ENCODE data around the gene CIITA. TPM values are rescaled to one million over a fixed set of nuclear protein-coding genes. Genes with fewer than 3 reads are reported as not detected.

CIITA gene
- polyA plus RNA-seq, 1 donor (not counting 4 experiments of a cell fraction or from before 2014, with no cell fraction given) = 0.05 TPM

DNA sequence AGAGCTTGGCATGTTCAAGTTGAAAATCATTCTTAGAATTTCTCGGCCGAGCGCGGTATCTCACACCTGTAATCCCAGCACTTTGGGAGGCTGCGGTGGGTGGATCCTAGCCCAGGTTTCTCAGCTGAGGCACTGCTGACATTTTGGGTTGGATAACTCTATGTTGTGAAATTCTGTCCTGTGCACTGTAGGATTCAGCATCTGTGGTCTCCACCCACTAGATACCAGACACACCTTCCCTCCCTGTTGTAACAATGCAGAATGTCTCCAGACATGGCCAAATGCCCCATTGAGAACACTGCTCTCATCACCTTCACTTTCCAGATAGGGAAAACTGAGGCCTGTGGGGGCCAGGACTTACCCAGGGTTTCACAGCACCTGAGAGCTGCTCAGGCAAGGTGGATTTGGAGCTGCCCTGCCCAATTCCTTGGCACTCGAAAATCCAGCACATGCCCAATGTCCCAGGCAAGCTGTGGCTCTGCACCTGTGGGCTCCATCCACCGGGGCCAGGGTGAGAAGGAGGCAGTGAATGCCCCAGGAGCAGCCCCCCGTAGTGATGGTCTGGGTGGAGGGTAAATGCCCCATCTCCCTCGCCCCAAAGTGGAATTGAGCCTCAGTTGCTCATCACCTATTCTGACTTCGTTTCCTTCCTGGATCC, 38.3 kb upstream of the CIITA start:
- H3K27ac ChIP-seq (ENCODE audit: control insufficient read depth, insufficient read depth, low read length) = no peak overlapping the region
- H3K9me1 ChIP-seq (ENCODE audit: control insufficient read depth, extremely low read depth, insufficient read depth, low read length) = no peaks in the 10 kb centered on the region
- H3K9me3 ChIP-seq (ENCODE audit: control insufficient read depth, low read depth, low read length) = no peaks in the 10 kb centered on the region
- no peak overlapping the region for H3K4me2 ChIP-seq (ENCODE audit: control insufficient read depth, extremely low read depth, insufficient read depth, low read depth, low read length)
- no peak for DNase-seq (ENCODE audit: low read depth, low spot score)
- no peaks in the 10 kb centered on the region for H3K36me3 ChIP-seq (ENCODE audit: control insufficient read depth in 2 of 2, extremely low read depth in 1 of 2, insufficient read depth in 2 of 2, low read length in 2 of 2)
- H3K9ac ChIP-seq (ENCODE audit: control insufficient read depth, extremely low read depth, insufficient read depth, low read length) = no peak overlapping the region
- H3K4me1 ChIP-seq (ENCODE audit: control insufficient read depth, extremely low read depth, insufficient read depth, low read length) = no peaks in the 10 kb centered on the region
- H3K79me2 ChIP-seq (ENCODE audit: control insufficient read depth, insufficient read depth, low read length) = no peaks in the 10 kb centered on the region
- no peak overlapping the region for H2AFZ ChIP-seq (ENCODE audit: control insufficient read depth, low read length)
- no peaks in the 10 kb centered on the region for H4K20me1 ChIP-seq (ENCODE audit: control insufficient read depth, extremely low read depth, insufficient read depth, low read length)
- H3K4me3 ChIP-seq (ENCODE audit: control insufficient read depth in 2 of 3, extremely low read depth in 1 of 3, insufficient read depth in 2 of 3, low read depth in 1 of 3, low read length in 3 of 3) = no peak overlapping the region
- TF ChIP-seq, protein P1, sequence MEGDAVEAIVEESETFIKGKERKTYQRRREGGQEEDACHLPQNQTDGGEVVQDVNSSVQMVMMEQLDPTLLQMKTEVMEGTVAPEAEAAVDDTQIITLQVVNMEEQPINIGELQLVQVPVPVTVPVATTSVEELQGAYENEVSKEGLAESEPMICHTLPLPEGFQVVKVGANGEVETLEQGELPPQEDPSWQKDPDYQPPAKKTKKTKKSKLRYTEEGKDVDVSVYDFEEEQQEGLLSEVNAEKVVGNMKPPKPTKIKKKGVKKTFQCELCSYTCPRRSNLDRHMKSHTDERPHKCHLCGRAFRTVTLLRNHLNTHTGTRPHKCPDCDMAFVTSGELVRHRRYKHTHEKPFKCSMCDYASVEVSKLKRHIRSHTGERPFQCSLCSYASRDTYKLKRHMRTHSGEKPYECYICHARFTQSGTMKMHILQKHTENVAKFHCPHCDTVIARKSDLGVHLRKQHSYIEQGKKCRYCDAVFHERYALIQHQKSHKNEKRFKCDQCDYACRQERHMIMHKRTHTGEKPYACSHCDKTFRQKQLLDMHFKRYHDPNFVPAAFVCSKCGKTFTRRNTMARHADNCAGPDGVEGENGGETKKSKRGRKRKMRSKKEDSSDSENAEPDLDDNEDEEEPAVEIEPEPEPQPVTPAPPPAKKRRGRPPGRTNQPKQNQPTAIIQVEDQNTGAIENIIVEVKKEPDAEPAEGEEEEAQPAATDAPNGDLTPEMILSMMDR (optimal IDR thresholded peaks at IDR 0.05 in 1 of 3, IDR thresholded peaks at IDR 0.05 in 1 of 3, conservative IDR thresholded peaks at IDR 0.05 in 1 of 3; ENCODE audit: extremely low read depth in 1 of 3, insufficient read depth in 2 of 3, low read length in 3 of 3) = no peak
- no peak for TF ChIP-seq EZH2 (IDR thresholded peaks at IDR 0.05; ENCODE audit: low read length)
- FAIRE-seq = no peak
- H3K27me3 ChIP-seq (ENCODE audit: control insufficient read depth, extremely low read depth, insufficient read depth, low read length) = peaks cover 15% of the 10 kb centered on the region
- dilution Hi-C loops (cut with MboI; ENCODE audit: extremely low pct_ligation_motif_present, low sequenced_read_pairs) = no loop called here

DNA sequence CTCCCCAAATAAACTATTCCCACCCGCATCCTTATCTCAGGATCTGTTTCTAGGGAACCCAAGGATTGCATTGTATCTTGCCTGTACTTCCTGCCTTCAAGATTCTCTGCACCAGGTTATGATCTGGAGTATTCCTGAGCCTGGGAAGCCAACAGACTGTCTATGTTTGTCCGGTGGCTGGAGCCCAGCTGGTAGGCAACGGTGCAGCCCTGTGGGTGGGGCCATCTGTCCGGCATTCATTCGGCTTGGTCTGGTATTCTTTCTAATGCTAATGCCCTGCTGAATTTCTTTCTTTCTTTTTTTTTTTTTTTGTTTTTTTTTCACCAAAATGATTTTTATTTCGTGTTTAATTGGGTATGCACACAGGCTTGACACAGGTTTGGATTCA, 37.7 kb upstream of the CIITA start:
- Histone ChIP-seq H3K27me3 (ENCODE audit: control insufficient read depth, extremely low read depth, insufficient read depth, low read length) (peaks cover 15% of the 10 kb centered on the region), H3K27ac (ENCODE audit: control insufficient read depth, insufficient read depth, low read length) (no peak overlapping the region), H2AFZ (ENCODE audit: control insufficient read depth, low read length) (no peak overlapping the region), H3K4me3 (ENCODE audit: control insufficient read depth in 2 of 3, extremely low read depth in 1 of 3, insufficient read depth in 2 of 3, low read depth in 1 of 3, low read length in 3 of 3) (no peak overlapping the region), H3K9ac (ENCODE audit: control insufficient read depth, extremely low read depth, insufficient read depth, low read length) (no peak overlapping the region), H3K79me2 (ENCODE audit: control insufficient read depth, insufficient read depth, low read length) (no peaks in the 10 kb centered on the region), H3K36me3 (ENCODE audit: control insufficient read depth in 2 of 2, extremely low read depth in 1 of 2, insufficient read depth in 2 of 2, low read length in 2 of 2) (no peaks in the 10 kb centered on the region), H4K20me1 (ENCODE audit: control insufficient read depth, extremely low read depth, insufficient read depth, low read length) (no peaks in the 10 kb centered on the region), H3K9me1 (ENCODE audit: control insufficient read depth, extremely low read depth, insufficient read depth, low read length) (no peaks in the 10 kb centered on the region), H3K4me2 (ENCODE audit: control insufficient read depth, extremely low read depth, insufficient read depth, low read depth, low read length) (no peak overlapping the region), H3K9me3 (ENCODE audit: control insufficient read depth, low read depth, low read length) (no peaks in the 10 kb centered on the region), H3K4me1 (ENCODE audit: control insufficient read depth, extremely low read depth, insufficient read depth, low read length) (no peaks in the 10 kb centered on the region)
- FAIRE-seq (no peak), DNase-seq (ENCODE audit: low read depth, low spot score) (no peak)
- dilution Hi-C loops (cut with MboI; ENCODE audit: extremely low pct_ligation_motif_present, low sequenced_read_pairs) = no loop called here
- TF ChIP-seq EZH2 (IDR thresholded peaks at IDR 0.05; ENCODE audit: low read length) = no peak
- TF ChIP-seq, protein P1 (optimal IDR thresholded peaks at IDR 0.05 in 1 of 3, IDR thresholded peaks at IDR 0.05 in 1 of 3, conservative IDR thresholded peaks at IDR 0.05 in 1 of 3; ENCODE audit: extremely low read depth in 1 of 3, insufficient read depth in 2 of 3, low read length in 3 of 3) = no peak

All from keratinocyte (primary cell).